Keratinocyte (primary cell): ENCODE data around the gene TBXAS1. TPM values are rescaled to one million over a fixed set of nuclear protein-coding genes. Genes with fewer than 3 reads are reported as not detected.

Experiments
- DNase-seq: peaks from one replicate; pipeline ENCODE4 v3.0.0-alpha.2; 2011; ENCODE audit warnings: low read depth, missing footprints, low spot score
- FAIRE-seq: peaks from 2 replicates; lab custom pipeline; 2011; peaks lifted over from hg19 to GRCh38; lab: Jason Lieb, UNC
- H2AFZ ChIP-seq: 2 replicates; pipeline ENCODE4 v1.6.0; 2012; ENCODE audit warnings: low read length, control low read depth, inconsistent platforms; ENCODE audit not compliant: control insufficient read depth
- H3K27ac ChIP-seq: 2 replicates; pipeline ENCODE4 v1.5.1; 2011; ENCODE audit warnings: low read length; ENCODE audit not compliant: control insufficient read depth, insufficient read depth
- H3K27me3 ChIP-seq: 3 replicates; pipeline ENCODE4 v1.6.0; 2011; ENCODE audit warnings: low read length; ENCODE audit not compliant: control insufficient read depth, insufficient read depth; ENCODE audit errors: extremely low read depth
- H3K36me3 ChIP-seq, 2 experiments: 2 replicates in 1 of 2; 3 replicates in 1 of 2; pipeline ENCODE4 v1.5.1; 2011; ENCODE audit warnings: low read length in 2 of 2, mild to moderate bottlenecking in 1 of 2; ENCODE audit not compliant: control insufficient read depth in 2 of 2, insufficient read depth in 2 of 2; ENCODE audit errors: extremely low read depth in 1 of 2
- H3K4me1 ChIP-seq: 3 replicates; pipeline ENCODE4 v1.5.1; 2011; ENCODE audit warnings: low read length; ENCODE audit not compliant: control insufficient read depth, insufficient read depth; ENCODE audit errors: extremely low read depth
- H3K4me2 ChIP-seq: 3 replicates; pipeline ENCODE4 v1.6.0; 2011; ENCODE audit warnings: low read depth, low read length; ENCODE audit not compliant: control insufficient read depth, insufficient read depth; ENCODE audit errors: extremely low read depth
- H3K4me3 ChIP-seq, 3 experiments: fragments of 200-600 bp in 1 of 3; sonication (generic) in 1 of 3; 2 replicates in 2 of 3; 3 replicates in 1 of 3; pipeline ENCODE4 v1.5.1; 2011 to 2016; ENCODE audit warnings: low read length in 3 of 3, mild to moderate bottlenecking in 3 of 3, control low read depth in 2 of 3, inconsistent platforms in 1 of 3, low read depth in 1 of 3, mixed read lengths in 1 of 3, mixed run types in 1 of 3, moderate library complexity in 1 of 3; ENCODE audit not compliant: control insufficient read depth in 2 of 3, insufficient read depth in 2 of 3; ENCODE audit errors: extremely low read depth in 1 of 3
- H3K79me2 ChIP-seq: 2 replicates; pipeline ENCODE4 v1.6.0; 2012; ENCODE audit warnings: low read length; ENCODE audit not compliant: control insufficient read depth, insufficient read depth
- H3K9ac ChIP-seq: 3 replicates; pipeline ENCODE4 v1.6.0; 2011; ENCODE audit warnings: low read length; ENCODE audit not compliant: control insufficient read depth, insufficient read depth; ENCODE audit errors: extremely low read depth
- H3K9me1 ChIP-seq: 3 replicates; pipeline ENCODE4 v1.6.0; 2011; ENCODE audit warnings: low read length; ENCODE audit not compliant: control insufficient read depth, insufficient read depth; ENCODE audit errors: extremely low read depth
- H3K9me3 ChIP-seq: 2 replicates; pipeline ENCODE4 v1.5.1; 2012; ENCODE audit warnings: low read depth, low read length; ENCODE audit not compliant: control insufficient read depth
- H4K20me1 ChIP-seq: 3 replicates; pipeline ENCODE4 v1.6.0; 2011; ENCODE audit warnings: low read length; ENCODE audit not compliant: control insufficient read depth, insufficient read depth; ENCODE audit errors: extremely low read depth
- EZH2 ChIP-seq: IDR thresholded peaks from one replicate; pipeline ENCODE4 v1.6.1; 2012; ENCODE audit warnings: inconsistent platforms, mild to moderate bottlenecking, low read length, moderate library complexity
- dilution Hi-C: fragments of 300-500 bp; cut with MboI; formaldehyde crosslinking; loops from one replicate; pipeline ENCODE4 v1.7.0; 2020; ENCODE audit warnings: low sequenced_read_pairs; ENCODE audit not compliant: extremely low pct_ligation_motif_present
- polyA plus RNA-seq, 5 experiments: library from polyadenylated mRNA; depleted of rRNA in 3 of 5; stranded (reverse) in 3 of 5; stranded (forward) in 1 of 5; unstranded in 1 of 5; fragments of >200 nt; gene quantifications; 1 replicate in 1 of 5; 2 replicates in 3 of 5; 3 replicates in 1 of 5; pipeline versions ENCODE4 v1.2.1 to v1.2.3, GENCODE V29; 2011 to 2012; ENCODE audit warnings: missing spikeins in 2 of 5, low read depth in 1 of 5, low replicate concordance in 1 of 5
- TF ChIP-seq, protein P1 (sequence below), 3 experiments: IDR thresholded peaks in 1 of 3; conservative IDR thresholded peaks in 1 of 3; optimal IDR thresholded peaks in 1 of 3; 2 replicates in 2 of 3; 3 replicates in 1 of 3; pipeline versions ENCODE3 to v1.5.1; 2011; ENCODE audit warnings: low read length in 3 of 3, mild to moderate bottlenecking in 3 of 3, moderate library complexity in 2 of 3, control low read depth in 1 of 3, inconsistent platforms in 1 of 3; ENCODE audit not compliant: insufficient read depth in 2 of 3; ENCODE audit errors: extremely low read depth in 1 of 3

The TBXAS1 gene
- polyA plus RNA-seq, 1 donor (not counting 4 experiments of a cell fraction or from before 2014, with no cell fraction given): 2.9 TPM

DNA sequence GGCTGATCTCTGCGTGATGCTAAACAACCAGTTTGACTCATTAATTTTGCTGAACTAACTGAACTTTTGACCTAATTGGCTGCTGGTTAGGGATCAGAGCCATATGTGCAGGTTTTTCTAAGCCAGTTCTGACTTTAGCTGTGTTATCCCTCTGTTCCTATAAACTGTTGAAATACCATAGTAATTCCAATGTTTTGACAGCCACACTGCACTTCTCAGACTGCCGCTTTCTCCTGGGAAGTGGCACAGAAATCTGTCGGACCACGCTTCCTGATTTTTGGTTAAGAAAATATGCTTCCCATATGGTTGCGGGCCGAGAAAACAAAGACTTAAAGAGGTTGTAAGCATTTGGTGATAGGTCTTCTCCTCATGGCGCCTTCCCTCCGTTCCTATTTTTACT, 42.3 kb downstream of the TBXAS1 start:
- Histone ChIP-seq H3K27me3 (no peaks in the 10 kb centered on the region), H3K27ac (no peak overlapping the region), H3K9ac (no peak overlapping the region), H3K4me2 (no peak overlapping the region), H2AFZ (no peak overlapping the region), H4K20me1 (no peaks in the 10 kb centered on the region), H3K9me1 (no peaks in the 10 kb centered on the region), H3K36me3 (no peaks in the 10 kb centered on the region), H3K4me3 (no peak overlapping the region), H3K4me1 (no peaks in the 10 kb centered on the region), H3K79me2 (no peaks in the 10 kb centered on the region), H3K9me3 (no peaks in the 10 kb centered on the region)
- dilution Hi-C loops: no loop called here
- no peak for FAIRE-seq
- no peak for DNase-seq
- TF ChIP-seq, protein P1, sequence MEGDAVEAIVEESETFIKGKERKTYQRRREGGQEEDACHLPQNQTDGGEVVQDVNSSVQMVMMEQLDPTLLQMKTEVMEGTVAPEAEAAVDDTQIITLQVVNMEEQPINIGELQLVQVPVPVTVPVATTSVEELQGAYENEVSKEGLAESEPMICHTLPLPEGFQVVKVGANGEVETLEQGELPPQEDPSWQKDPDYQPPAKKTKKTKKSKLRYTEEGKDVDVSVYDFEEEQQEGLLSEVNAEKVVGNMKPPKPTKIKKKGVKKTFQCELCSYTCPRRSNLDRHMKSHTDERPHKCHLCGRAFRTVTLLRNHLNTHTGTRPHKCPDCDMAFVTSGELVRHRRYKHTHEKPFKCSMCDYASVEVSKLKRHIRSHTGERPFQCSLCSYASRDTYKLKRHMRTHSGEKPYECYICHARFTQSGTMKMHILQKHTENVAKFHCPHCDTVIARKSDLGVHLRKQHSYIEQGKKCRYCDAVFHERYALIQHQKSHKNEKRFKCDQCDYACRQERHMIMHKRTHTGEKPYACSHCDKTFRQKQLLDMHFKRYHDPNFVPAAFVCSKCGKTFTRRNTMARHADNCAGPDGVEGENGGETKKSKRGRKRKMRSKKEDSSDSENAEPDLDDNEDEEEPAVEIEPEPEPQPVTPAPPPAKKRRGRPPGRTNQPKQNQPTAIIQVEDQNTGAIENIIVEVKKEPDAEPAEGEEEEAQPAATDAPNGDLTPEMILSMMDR (optimal IDR thresholded peaks at IDR 0.05 in 1 of 3, IDR thresholded peaks at IDR 0.05 in 1 of 3, conservative IDR thresholded peaks at IDR 0.05 in 1 of 3; ENCODE audit: extremely low read depth in 1 of 3, insufficient read depth in 2 of 3, low read length in 3 of 3): no peak
- no peak for TF ChIP-seq EZH2

DNA sequence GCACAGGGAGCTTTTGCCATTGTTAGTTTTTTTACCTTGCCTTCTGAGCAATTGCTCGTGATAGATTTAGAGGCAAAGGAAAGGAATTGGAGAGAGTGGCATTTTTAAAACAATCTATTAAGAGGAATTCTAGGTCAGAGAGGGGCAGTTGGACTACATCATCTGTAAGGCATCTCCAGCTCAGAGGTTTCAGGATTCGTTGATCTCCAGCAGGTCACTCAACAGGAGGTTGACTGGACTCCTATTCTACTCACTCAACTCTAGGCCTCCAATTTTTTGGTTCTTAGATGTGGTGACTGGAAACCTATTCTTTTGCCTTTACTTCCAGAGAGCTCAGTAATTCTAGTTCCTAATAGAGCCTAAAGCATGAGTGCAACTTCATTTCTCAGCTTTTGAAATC, 42.8 kb downstream of the TBXAS1 start:
- no peak overlapping the region for H3K27ac ChIP-seq
- TF ChIP-seq EZH2: no peak
- TF ChIP-seq, protein P1 (optimal IDR thresholded peaks at IDR 0.05 in 1 of 3, IDR thresholded peaks at IDR 0.05 in 1 of 3, conservative IDR thresholded peaks at IDR 0.05 in 1 of 3; ENCODE audit: extremely low read depth in 1 of 3, insufficient read depth in 2 of 3, low read length in 3 of 3): no peak
- H3K9ac ChIP-seq: no peak overlapping the region
- H4K20me1 ChIP-seq: no peaks in the 10 kb centered on the region
- H2AFZ ChIP-seq: no peak overlapping the region
- dilution Hi-C loops: no loop called here
- FAIRE-seq: no peak
- no peak overlapping the region for H3K4me2 ChIP-seq
- no peaks in the 10 kb centered on the region for H3K27me3 ChIP-seq
- H3K79me2 ChIP-seq: no peaks in the 10 kb centered on the region
- no peaks in the 10 kb centered on the region for H3K9me3 ChIP-seq
- no peak overlapping the region for H3K4me3 ChIP-seq
- no peaks in the 10 kb centered on the region for H3K9me1 ChIP-seq
- H3K36me3 ChIP-seq: no peaks in the 10 kb centered on the region
- no peaks in the 10 kb centered on the region for H3K4me1 ChIP-seq
- no peak for DNase-seq
